ENCODE measurements around the gene TAF4.
"Not testable (repeated sequence)": the region's sequence is repeated elsewhere in the genome, so short reads cannot be mapped to it uniquely, and the experiment has no call there.

The TAF4 gene, protein sequence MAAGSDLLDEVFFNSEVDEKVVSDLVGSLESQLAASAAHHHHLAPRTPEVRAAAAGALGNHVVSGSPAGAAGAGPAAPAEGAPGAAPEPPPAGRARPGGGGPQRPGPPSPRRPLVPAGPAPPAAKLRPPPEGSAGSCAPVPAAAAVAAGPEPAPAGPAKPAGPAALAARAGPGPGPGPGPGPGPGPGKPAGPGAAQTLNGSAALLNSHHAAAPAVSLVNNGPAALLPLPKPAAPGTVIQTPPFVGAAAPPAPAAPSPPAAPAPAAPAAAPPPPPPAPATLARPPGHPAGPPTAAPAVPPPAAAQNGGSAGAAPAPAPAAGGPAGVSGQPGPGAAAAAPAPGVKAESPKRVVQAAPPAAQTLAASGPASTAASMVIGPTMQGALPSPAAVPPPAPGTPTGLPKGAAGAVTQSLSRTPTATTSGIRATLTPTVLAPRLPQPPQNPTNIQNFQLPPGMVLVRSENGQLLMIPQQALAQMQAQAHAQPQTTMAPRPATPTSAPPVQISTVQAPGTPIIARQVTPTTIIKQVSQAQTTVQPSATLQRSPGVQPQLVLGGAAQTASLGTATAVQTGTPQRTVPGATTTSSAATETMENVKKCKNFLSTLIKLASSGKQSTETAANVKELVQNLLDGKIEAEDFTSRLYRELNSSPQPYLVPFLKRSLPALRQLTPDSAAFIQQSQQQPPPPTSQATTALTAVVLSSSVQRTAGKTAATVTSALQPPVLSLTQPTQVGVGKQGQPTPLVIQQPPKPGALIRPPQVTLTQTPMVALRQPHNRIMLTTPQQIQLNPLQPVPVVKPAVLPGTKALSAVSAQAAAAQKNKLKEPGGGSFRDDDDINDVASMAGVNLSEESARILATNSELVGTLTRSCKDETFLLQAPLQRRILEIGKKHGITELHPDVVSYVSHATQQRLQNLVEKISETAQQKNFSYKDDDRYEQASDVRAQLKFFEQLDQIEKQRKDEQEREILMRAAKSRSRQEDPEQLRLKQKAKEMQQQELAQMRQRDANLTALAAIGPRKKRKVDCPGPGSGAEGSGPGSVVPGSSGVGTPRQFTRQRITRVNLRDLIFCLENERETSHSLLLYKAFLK

GRCh38 chr20:62065674-62066338 is at the start of gene TAF4:
Gene TAF4 (minus strand): TSS chr20:62065881. CDS start chr20:62065810, 71 bp downstream.
- DNase-seq (ENCODE audit: low read depth in 2 of 2) = peak; percentile 56 to 65

GRCh38 chr20:62114894-62115293 is 49.2 kb upstream of the TAF4 start:
- no peak for DNase-seq (ENCODE audit: low read depth in 2 of 2)

- no peak for DNase-seq (ENCODE audit: low read depth in 2 of 2)
Observed at GRCh38 chr20:62112368-62112767, 46.7 kb upstream of the TAF4 start.

DNA sequence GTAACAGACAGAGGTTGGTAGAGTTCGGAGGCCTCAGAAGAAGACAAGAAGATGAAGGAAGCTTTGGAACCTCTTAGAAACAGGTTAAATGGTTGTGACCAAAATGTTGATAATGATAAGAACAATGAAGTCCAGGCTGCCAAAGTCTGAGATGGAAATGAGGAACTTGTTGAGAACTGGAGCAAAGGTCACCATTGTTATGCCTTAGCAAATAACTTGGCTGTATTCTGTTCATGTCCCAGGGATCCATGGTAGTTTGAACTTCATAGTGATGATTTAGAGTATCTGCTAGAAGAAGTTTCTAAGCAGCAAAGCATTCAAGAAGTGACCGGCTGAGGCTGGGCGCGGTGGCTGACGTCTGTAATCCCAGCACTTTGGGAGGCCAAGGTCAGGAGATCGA is 45.5 kb upstream of the TAF4 start:
- DNase-seq (ENCODE audit: low read depth in 2 of 2) = no peak

DNA sequence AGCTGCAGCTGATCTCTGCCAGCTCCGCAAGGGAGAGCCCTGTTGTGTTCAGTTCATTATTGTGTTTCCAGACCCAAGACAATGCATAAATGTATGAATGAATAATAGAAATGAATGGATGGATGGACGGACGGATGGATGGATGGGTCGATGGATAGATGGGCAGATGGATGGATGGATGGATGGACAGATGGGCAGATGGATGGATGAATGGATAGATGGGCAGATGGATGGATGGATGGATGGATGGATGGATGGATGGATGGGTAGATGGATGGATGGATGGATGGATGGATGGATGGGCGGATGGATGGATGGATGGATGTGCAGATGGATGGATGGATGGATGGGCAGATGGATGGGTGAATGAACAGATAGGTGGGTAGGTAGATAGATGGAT is 39.9 kb upstream of the TAF4 start:
- no peak for DNase-seq (ENCODE audit: low read depth in 2 of 2)

- DNase-seq (ENCODE audit: low read depth in 2 of 2) = no peak
Observed at GRCh38 chr20:62104791-62105345, 39.2 kb upstream of the TAF4 start.

DNA sequence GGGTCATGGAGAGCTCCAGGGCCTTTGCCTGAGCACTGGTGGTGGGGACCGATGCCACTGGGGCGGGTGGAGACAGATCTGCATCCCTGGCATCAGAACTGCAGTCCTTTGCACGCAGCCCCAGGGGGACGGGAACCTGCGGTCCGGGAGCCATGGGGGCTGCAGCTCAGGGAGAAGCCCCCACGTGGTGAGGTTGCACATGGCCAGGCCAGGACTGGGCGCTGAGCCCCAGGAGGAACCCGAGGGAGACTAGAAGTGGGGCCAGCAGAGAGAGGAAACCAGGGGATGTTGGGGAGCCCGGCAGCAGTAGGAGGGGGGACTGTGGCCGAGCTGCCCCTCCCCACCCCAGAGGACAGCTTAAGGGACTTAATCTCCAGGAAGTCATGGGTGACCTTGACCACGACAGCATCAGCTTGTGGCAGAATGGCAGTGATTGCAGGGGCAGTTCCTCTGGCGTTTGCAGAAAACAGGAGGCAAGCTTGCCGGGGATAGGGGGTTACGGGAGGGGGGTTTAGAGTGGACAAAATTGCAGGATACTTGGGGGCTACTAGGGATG is 38.6 kb upstream of the TAF4 start:
- no peak for DNase-seq (ENCODE audit: low read depth in 2 of 2)

DNA sequence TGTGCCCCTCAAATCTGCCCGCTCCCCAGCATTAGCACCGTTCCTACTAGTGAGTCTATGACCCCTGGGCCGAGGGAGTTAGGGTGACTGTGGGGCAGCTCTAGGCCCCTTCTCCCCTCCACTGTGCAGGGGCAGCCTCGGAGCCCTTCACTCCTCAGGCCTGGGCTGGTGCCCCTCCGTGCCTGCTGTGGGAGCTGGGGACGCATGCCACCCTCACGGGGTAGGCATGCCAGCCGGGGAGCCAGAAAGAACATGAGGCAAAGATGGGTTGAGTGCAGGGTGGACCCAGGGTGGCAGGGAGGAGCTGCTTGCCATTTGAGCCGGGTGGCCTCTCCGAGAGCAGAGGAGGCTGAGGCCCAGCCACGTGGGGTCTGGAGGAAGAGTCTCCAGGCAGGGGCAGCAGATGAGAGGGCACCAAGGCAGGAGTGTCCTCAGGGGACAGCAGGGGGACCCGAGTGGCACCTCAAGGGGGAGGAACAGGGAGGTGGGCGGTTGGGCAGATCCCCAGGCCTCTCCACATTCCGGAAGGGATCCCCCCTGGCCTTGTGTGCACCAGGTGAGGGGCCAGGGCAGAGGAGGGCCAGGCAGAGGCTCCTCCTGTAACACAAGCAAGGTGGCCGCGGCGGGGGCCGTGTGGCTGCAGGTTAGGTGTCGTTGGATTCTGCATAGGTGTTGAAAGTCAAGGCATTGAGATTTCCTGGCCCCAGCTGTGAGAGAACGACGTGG is 38.0 kb upstream of the TAF4 start:
- no peak for DNase-seq (ENCODE audit: low read depth in 2 of 2)

DNA sequence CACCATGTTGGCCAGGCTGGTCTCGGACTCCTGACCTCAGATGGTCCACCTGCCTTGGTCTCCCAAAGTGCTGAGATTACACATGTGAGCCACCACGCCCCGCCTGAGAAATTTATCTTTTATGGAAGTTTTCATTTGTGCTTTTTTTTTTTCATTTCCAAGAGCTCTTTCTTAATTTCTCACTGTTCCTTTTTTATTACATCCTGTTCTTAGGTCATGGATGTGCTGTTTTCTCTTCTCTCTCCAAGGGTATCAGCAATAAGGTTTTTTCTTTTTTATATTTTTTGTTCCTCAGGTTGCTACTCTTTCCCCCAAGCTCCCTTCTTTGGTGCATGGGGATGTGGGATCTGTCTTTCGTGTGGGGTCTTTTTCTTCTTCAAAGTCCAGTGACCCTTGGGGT is 35.4 kb upstream of the TAF4 start:
- DNase-seq (ENCODE audit: low read depth in 2 of 2) = no peak

DNA sequence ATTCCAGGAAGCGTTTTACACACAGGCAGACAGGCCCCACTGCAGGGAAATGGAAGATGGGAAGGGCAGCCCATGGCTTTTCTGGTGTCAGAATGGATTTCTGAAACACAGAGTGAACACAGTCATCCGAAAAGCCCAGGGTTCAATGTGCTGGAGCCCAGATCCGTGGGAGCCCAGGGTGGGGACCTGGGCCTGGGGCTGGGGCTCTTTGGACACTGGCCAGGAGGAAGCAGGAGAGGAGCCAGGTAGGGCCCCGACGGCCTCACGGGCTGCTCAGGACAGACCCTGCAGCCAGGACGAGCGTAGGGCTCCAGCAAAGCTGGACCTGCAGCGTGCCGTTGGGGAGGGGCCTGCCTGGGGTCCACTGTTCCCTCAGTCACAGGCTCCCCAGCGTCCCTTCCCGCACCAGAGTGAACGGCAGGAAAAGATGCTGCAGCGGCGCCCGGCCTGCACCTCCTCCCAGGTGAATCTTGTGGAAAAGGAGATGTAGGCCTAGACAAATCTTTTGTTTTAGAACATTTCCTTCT is 32.3 kb upstream of the TAF4 start:
- DNase-seq (ENCODE audit: low read depth in 2 of 2) = no peak

DNA sequence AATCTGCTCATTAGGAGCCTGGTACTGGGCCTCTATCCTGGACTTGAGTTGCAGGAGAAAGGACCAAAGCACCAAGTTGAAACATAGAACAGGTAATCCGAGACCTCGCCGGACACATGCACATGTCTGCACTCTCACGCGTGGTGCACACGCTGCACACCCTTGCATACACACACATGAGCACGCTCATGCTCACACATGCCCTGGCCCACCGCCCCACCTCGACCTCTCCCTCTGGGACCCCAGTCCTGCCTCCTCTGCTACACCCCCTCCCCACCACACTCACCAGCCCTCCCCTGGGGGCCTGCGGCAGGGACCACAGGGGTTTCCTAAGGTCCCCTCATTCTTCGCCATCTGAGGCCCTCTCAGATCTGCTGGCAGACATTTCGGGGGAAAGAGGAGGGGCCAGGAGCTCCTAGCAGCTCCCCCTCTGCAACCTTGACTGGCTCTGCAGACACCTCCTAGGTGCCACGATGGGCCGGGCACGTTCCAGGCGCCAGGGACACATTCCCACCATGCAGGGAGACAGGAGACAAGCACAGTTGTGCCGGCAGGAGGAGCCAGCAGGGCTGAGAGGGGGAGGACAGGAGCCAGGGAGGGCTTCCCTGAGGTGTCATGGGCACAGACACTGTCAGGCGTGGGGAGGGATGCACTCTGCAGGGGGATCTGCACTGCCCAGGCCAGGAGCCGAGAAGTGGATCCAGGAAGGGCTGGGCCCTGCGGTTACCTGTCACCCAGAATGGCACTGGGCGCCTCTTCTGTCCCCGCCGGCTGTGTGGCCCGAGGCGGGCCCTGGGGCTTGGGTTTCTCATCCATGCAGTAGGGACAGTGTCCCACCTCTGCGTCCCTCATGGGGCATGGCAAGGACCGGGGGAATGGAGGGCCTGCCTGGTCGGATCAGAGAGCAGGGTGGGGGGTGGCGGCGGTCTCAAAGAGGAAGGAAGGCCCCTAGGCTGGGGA is 31.0 kb upstream of the TAF4 start:
- no peak for DNase-seq (ENCODE audit: low read depth in 2 of 2)

DNA sequence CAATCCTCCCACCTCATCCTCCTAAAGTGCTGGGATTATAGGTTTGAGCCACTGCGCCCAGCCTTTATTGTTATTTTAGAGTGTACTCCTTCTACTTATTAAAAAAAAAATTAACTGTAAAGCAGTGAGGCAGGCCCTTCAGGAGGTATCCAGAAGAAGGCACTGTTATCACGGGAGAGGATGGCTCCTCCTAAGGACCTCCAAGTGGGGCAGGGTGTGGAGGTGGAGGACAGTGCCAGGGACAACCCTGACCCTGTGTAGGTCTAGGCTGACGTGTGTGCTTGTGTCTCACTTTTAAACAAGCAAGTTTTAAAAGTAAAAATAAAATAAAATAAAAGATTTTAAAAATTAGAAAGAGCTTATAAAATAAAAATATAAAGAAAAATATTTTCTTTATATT is 23.7 kb upstream of the TAF4 start:
- no peak for DNase-seq (ENCODE audit: low read depth in 2 of 2)

- DNase-seq (ENCODE audit: low read depth in 2 of 2) = no peak
Observed at GRCh38 chr20:62088258-62089127, 22.8 kb upstream of the TAF4 start.

DNA sequence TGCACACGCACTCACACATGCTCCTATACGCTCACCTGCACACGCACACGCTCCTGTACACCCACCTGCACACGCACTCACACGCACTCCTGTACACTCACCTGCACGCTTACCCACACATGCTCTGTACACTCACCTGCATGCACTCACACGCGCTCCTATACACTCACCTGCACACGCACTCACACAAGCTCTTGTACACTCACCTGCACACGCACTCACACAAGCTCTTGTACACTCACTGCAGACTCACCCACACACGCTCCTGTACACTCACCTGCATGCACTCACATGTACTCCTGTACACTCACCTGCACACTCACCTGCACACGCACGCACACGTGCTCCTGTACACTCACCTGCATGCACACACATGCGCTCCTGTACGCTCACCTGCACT is 22.0 kb upstream of the TAF4 start:
- no peak for DNase-seq (ENCODE audit: low read depth in 2 of 2)

- DNase-seq (ENCODE audit: low read depth in 2 of 2) = no peak
Observed at GRCh38 chr20:62087227-62087626, 21.5 kb upstream of the TAF4 start.

- DNase-seq (ENCODE audit: low read depth in 2 of 2) = no peak
Observed at GRCh38 chr20:62085206-62085605, 19.5 kb upstream of the TAF4 start.

DNA sequence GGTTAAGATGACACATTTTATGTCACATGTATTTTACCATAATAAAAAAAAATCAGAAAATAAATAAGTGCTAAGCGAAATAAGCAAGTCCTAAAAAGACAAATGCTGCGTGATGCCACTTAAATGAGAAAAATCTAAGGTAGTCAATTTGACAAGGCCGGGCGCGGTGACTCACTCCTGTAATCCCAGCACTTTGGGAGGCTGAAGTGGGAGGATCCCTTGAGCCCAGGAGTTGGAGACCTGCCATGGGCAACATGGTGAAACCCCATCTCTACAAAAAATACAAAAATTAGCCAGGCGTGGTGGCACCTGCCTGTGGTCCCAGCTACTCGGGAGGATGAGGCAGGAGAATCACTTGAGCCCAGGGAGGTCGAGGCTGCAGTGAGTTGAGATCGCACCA is 18.5 kb upstream of the TAF4 start:
- DNase-seq (ENCODE audit: low read depth in 2 of 2) = not testable (repeated sequence)

DNA sequence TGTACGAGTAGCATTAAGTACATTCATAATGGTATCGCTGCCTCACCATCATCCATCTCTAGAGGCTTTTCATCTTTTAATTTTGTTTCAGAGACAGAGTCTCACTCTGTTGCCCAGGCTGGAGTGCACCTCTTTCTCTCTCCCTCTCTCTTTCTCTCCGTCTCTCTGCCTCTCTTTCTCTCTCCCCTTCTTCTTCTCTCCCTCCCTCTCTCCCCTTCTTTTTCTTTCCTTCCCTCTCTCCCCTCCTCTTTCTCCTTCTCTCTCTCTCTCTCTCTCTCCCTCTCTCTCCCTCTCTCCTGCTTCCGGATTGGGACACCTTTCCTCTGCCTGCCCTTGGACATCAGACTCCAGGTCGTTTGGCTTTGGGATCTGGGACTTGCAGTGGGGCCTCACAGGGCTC is 17.6 kb upstream of the TAF4 start:
- DNase-seq (ENCODE audit: low read depth in 2 of 2) = no peak
